DMS153 (cell line): Measurements from ENCODE around the gene RET.

Experiments used
- DNase-seq: peaks from one replicate; lab custom pipeline; 2025; lab: John Stamatoyannopoulos, UW

RET gene

GRCh38 chr10:43120929-43121314 is 44.1 kb downstream of the RET start:
- DNase-seq: no peak

- DNase-seq: no peak
These were observed 44.6 kb downstream of the RET start for GRCh38 chr10:43121444-43121843.

- DNase-seq: no peak
These were observed 45.2 kb downstream of the RET start for GRCh38 chr10:43122096-43122495.

- no peak for DNase-seq
These were observed 46.0 kb downstream of the RET start for GRCh38 chr10:43122826-43123225.

GRCh38 chr10:43123361-43124093 is 46.7 kb downstream of the RET start:
- no peak for DNase-seq

- no peak for DNase-seq
These were observed 47.2 kb downstream of the RET start for GRCh38 chr10:43124094-43124521.

GRCh38 chr10:43124574-43125273 is 47.9 kb downstream of the RET start:
- DNase-seq: no peak

- DNase-seq: no peak
These were observed 48.5 kb downstream of the RET start for GRCh38 chr10:43125274-43125845.

- DNase-seq: no peak
These were observed 49.2 kb downstream of the RET start for GRCh38 chr10:43125881-43126731.

GRCh38 chr10:43126759-43127424 is 50.0 kb downstream of the RET start:
- no peak for DNase-seq

- DNase-seq: no peak
These were observed 50.6 kb downstream of the RET start for GRCh38 chr10:43127442-43127841.

GRCh38 chr10:43128331-43128730 is 51.5 kb downstream of the RET start:
- no peak for DNase-seq

GRCh38 chr10:43128958-43129706 is 52.3 kb downstream of the RET start:
- no peak for DNase-seq

GRCh38 chr10:43130770-43131171 is 53.9 kb downstream of the RET start:
- DNase-seq: no peak

- no peak for DNase-seq
These were observed 54.4 kb downstream of the RET start for GRCh38 chr10:43131256-43131655.

GRCh38 chr10:43131906-43132305 is 55.0 kb downstream of the RET start:
- no peak for DNase-seq

- DNase-seq: no peak
These were observed 56.3 kb downstream of the RET start for GRCh38 chr10:43132867-43133787.

GRCh38 chr10:43134126-43134905 is 57.4 kb downstream of the RET start:
- no peak for DNase-seq

- DNase-seq: no peak
These were observed 58.2 kb downstream of the RET start for GRCh38 chr10:43135064-43135463.
